Right atrium auricular region (tissue), 2 donors: Measurements from ENCODE around the gene ZNF264. TPM values are rescaled to one million over a fixed set of nuclear protein-coding genes. Genes with fewer than 3 reads are reported as not detected.

Experiments used
- DNase-seq: peaks from one replicate; pipeline ENCODE4 v3.0.0-alpha.2; 2019; ENCODE audit warnings: low spot score
- H3K27ac ChIP-seq, 2 donors: fragments of 200-600 bp; sonication (generic); 1 replicate in 1 of 2; 2 replicates in 1 of 2; pipeline ENCODE4 v1.5.1; 2016 to 2019
- H3K27me3 ChIP-seq, 2 donors: fragments of 200-600 bp; sonication (generic); one replicate each; pipeline versions ENCODE4 v1.5.1 to v1.6.0; 2017 to 2019
- H3K36me3 ChIP-seq: fragments of 200-600 bp; sonication (generic); one replicate; pipeline ENCODE4 v1.5.1; 2016
- H3K4me1 ChIP-seq, 2 donors: fragments of 200-600 bp; sonication (generic); one replicate each; pipeline versions ENCODE4 v1.5.1 to v1.6.0; 2017 to 2019
- H3K4me3 ChIP-seq, 2 donors: fragments of 200-600 bp; sonication (generic); 1 replicate in 1 of 2; 2 replicates in 1 of 2; pipeline ENCODE4 v1.5.1; 2017 to 2019; ENCODE audit warnings: mild to moderate bottlenecking in 1 of 2, moderate library complexity in 1 of 2
- H3K9me3 ChIP-seq, 2 donors: fragments of 200-600 bp; sonication (generic); one replicate each; pipeline ENCODE4 v1.5.1; 2019
- total RNA-seq, 2 donors: library from RNA; depleted of rRNA; stranded (reverse); fragments of >200 nt; gene quantifications; one replicate each; pipeline ENCODE4 v1.1.0, GENCODE V29; 2016
- TF ChIP-seq, protein P1 (sequence below), 2 donors: fragments of 200-600 bp; sonication (generic); IDR thresholded peaks; one replicate each; pipeline ENCODE4 v1.5.1; 2019; ENCODE audit warnings: antibody characterized with exemption in 2 of 2

ZNF264 gene
- total RNA-seq, 2 donors from 2014 or later = 11.5 to 23.2 TPM

- peaks cover 5% of the 10 kb centered on the region for H3K36me3 ChIP-seq
- TF ChIP-seq, protein P1, sequence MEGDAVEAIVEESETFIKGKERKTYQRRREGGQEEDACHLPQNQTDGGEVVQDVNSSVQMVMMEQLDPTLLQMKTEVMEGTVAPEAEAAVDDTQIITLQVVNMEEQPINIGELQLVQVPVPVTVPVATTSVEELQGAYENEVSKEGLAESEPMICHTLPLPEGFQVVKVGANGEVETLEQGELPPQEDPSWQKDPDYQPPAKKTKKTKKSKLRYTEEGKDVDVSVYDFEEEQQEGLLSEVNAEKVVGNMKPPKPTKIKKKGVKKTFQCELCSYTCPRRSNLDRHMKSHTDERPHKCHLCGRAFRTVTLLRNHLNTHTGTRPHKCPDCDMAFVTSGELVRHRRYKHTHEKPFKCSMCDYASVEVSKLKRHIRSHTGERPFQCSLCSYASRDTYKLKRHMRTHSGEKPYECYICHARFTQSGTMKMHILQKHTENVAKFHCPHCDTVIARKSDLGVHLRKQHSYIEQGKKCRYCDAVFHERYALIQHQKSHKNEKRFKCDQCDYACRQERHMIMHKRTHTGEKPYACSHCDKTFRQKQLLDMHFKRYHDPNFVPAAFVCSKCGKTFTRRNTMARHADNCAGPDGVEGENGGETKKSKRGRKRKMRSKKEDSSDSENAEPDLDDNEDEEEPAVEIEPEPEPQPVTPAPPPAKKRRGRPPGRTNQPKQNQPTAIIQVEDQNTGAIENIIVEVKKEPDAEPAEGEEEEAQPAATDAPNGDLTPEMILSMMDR (IDR thresholded peaks at IDR 0.05) = no peak
Observed at GRCh38 chr19:57263244-57263741, 72.0 kb downstream of the ZNF264 start.

DNA sequence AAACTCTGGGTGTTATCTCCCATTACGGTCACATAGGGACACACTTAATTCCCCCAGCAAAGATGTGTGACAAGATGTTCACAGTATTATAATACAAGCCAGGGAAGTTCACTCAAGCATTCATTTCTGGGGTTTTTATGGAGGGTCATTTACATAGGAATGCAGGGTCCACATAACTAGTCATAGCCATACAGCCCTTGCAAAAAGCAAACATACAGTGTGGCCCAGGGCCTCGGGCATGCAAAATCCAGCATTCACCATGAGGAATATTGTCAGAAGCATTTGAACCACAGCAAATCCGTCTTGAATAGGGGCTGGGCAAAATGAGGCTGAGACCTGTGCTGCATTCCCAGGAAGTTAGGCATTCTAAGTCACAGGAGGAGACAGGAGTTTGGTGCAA, 76.0 kb downstream of the ZNF264 start:
- peaks cover 11% of the 10 kb centered on the region for H3K36me3 ChIP-seq
- TF ChIP-seq, protein P1 (IDR thresholded peaks at IDR 0.05) = no peak
- no peaks in the 10 kb centered on the region for H3K9me3 ChIP-seq
- no peak overlapping the region for H3K4me3 ChIP-seq
- no peaks in the 10 kb centered on the region for H3K27me3 ChIP-seq
- H3K27ac ChIP-seq = no peak overlapping the region
- H3K4me1 ChIP-seq = no peaks in the 10 kb centered on the region
- DNase-seq = no peak

More at GRCh38 chr19:57263244-57263741, 72.0 kb downstream of the ZNF264 start:
- H3K27ac ChIP-seq = no peak overlapping the region
- H3K4me3 ChIP-seq = no peak overlapping the region
- no peaks in the 10 kb centered on the region for H3K9me3 ChIP-seq
- no peak for DNase-seq
- H3K27me3 ChIP-seq = no peaks in the 10 kb centered on the region
- no peaks in the 10 kb centered on the region for H3K4me1 ChIP-seq

GRCh38 chr19:57269515-57270250, 78.4 kb downstream of the ZNF264 start:
- Histone ChIP-seq H3K36me3 (peaks cover 7% of the 10 kb centered on the region), H3K4me3 (no peak overlapping the region), H3K27me3 (no peaks in the 10 kb centered on the region), H3K27ac (no peak overlapping the region), H3K9me3 (no peaks in the 10 kb centered on the region), H3K4me1 (no peaks in the 10 kb centered on the region)
- DNase-seq = no peak
- TF ChIP-seq, protein P1 (IDR thresholded peaks at IDR 0.05) = no peak

DNA sequence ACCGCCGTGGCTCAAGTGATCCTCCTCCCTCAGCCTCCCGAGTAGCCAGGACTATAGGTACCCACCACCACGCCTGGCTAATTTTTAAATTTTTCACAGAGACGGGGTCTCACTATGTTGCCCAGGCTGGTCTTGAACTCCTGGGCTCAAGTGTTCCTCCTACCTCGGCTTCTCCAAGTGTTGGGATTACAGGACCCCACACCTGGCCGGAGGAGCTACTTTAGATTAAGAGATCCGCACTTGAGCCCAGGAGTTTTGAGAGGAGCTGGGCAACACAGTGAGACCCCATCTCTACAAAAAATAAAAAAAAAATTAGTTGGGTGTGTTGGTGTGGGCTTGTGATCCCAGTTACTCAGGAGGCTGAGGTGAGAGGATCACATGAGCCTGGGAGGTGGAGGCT, 80.0 kb downstream of the ZNF264 start:
- H3K4me3 ChIP-seq = no peak overlapping the region
- no peak overlapping the region for H3K27ac ChIP-seq
- no peaks in the 10 kb centered on the region for H3K9me3 ChIP-seq
- no peaks in the 10 kb centered on the region for H3K4me1 ChIP-seq
- peaks cover 7% of the 10 kb centered on the region for H3K36me3 ChIP-seq
- H3K27me3 ChIP-seq = no peaks in the 10 kb centered on the region
- no peak for DNase-seq
- TF ChIP-seq, protein P1 (IDR thresholded peaks at IDR 0.05) = no peak

Other genes with a start within 250 kb of the ZNF264 start
- gene USP29, start 71.5 kb upstream of the ZNF264 start, total RNA-seq = not detected
- not detected for gene ZIM3, start 46.3 kb upstream of the ZNF264 start, total RNA-seq
- gene DUXA, start 24.0 kb upstream of the ZNF264 start, total RNA-seq = not detected
- under 1 TPM; 0.41 to 0.71 TPM for gene AURKC, start 39.5 kb downstream of the ZNF264 start, total RNA-seq
- 10 to 100 TPM; 11.6 to 12.2 TPM for gene ZNF805, start 49.1 kb downstream of the ZNF264 start, total RNA-seq
- gene ZNF460, start 89.0 kb downstream of the ZNF264 start, total RNA-seq = 10 to 100 TPM; 34.7 to 38.3 TPM
- gene ZNF543, start 129.0 kb downstream of the ZNF264 start, total RNA-seq = 1 to 10 TPM; 6.0 to 7.8 TPM
- 1 to 10 TPM; 6.6 to 8.2 TPM for gene ZNF304, start 159.8 kb downstream of the ZNF264 start, total RNA-seq
- gene TRAPPC2B, start 172.1 kb downstream of the ZNF264 start, total RNA-seq = 10 to 100 TPM; 16.2 to 23.1 TPM
- 1 to 10 TPM; 2.4 to 3.5 TPM for gene ZNF547, start 172.1 kb downstream of the ZNF264 start, total RNA-seq
- 10 to 100 TPM; 11.1 to 18.3 TPM for gene ZNF548, start 198.4 kb downstream of the ZNF264 start, total RNA-seq
- gene ZNF17, start 219.7 kb downstream of the ZNF264 start, total RNA-seq = 1 to 10 TPM; 5.6 to 8.4 TPM
- 1 to 10 TPM; 1.1 to 3.5 TPM for gene ZNF749, start 243.8 kb downstream of the ZNF264 start, total RNA-seq